Mammary epithelial cell (primary cell): ENCODE results near the gene FOXRED1.

Experiments used
- CTCF ChIP-seq, 2 donors: IDR thresholded peaks in 1 of 2; conservative IDR thresholded peaks in 1 of 2; 2 replicates each; pipeline ENCODE4 v1.5.1; 2011 to 2012; ENCODE audit warnings: inconsistent platforms in 2 of 2, low read length in 2 of 2, mild to moderate bottlenecking in 2 of 2, control low read depth in 1 of 2, low read depth in 1 of 2; ENCODE audit not compliant: insufficient read depth in 1 of 2; ENCODE audit errors: extremely low read depth in 1 of 2
- EZH2 ChIP-seq: IDR thresholded peaks from 2 replicates; pipeline ENCODE4 v1.6.1; 2012; ENCODE audit warnings: low read length, inconsistent platforms, borderline replicate concordance

GRCh38 chr11:126312961-126313360 lies 44.0 kb downstream of the FOXRED1 start:
- no peak for TF ChIP-seq CTCF (conservative IDR thresholded peaks at IDR 0.05 in 1 of 2, IDR thresholded peaks at IDR 0.05 in 1 of 2; ENCODE audit: extremely low read depth in 1 of 2, insufficient read depth in 1 of 2, low read depth in 1 of 2, low read length in 2 of 2)
- TF ChIP-seq EZH2 = no peak
